Memory B cell (primary cell): ENCODE results near the gene TMEM187.

Experiments
- ATAC-seq: fragments of 150-1000 bp; cut with Tn5 transposase; 2 replicates; pipeline ENCODE4 v1.10.0; 2021; ENCODE audit warnings: low read depth, mild to moderate bottlenecking, moderate library complexity
- DNase-seq, 2 donors: peaks; one replicate each; pipeline ENCODE4 v3.0.0; 2022; ENCODE audit warnings: low spot score in 2 of 2
- H3K27ac Mint-ChIP-seq: one replicate; pipeline ENCODE4 v1.8.0; 2022; ENCODE audit warnings: mild to moderate bottlenecking, moderate library complexity, mixed read lengths
- H3K27me3 Mint-ChIP-seq: one replicate; pipeline ENCODE4 v1.8.0; 2022; ENCODE audit warnings: mixed read lengths
- H3K36me3 Mint-ChIP-seq: one replicate; pipeline ENCODE4 v1.8.0; 2022; ENCODE audit warnings: mild to moderate bottlenecking, mixed read lengths
- H3K4me1 Mint-ChIP-seq: one replicate; pipeline ENCODE4 v1.8.0; 2022; ENCODE audit warnings: mixed read lengths
- H3K4me3 Mint-ChIP-seq: one replicate; pipeline ENCODE4 v1.8.0; 2022; ENCODE audit warnings: mild to moderate bottlenecking, moderate library complexity, mixed read lengths
- H3K9me3 Mint-ChIP-seq: one replicate; pipeline ENCODE4 v1.8.0; 2022; ENCODE audit warnings: mixed read lengths

TMEM187 gene

DNA sequence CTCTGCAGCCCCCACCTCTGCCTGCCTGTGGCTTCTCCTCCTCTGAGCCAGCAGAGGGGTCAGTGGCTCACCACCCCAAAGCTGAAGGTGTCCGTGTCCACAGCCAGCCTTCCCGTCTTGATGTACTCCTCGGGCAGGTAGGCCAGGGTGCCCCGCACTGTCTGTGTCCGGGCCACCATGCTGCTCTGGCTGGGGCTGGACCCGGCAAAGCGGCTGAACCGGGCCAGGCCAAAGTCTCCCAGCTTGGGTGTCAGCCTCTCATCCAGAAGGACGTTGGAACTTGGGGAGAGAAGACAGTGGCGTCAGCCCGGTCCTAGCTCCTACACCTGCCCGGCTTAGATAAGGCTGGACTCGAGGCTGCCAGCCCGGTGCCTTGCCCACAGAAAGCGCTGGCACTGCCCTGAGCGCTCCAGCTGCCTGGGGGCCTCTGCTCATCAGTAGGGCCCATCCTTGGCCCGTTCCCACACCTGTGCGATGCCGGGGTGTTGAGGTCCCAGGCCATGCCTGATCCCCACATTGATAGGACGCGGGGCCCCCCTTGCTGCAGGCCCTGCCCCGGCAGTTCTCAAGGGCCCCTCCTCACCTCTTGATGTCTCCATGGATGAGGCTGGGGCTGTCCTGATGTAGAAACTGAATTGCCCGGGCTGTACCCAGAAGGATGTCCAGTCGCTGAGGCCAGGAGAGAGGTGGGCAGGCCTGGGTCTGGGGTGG lies 44.0 kb downstream of the TMEM187 start:
- Mint-ChIP-seq H3K4me3 (no peak overlapping the region), H3K4me1 (peaks cover 9% of the 10 kb centered on the region), H3K27ac (no peak overlapping the region), H3K9me3 (no peaks in the 10 kb centered on the region), H3K36me3 (peaks cover 3% of the 10 kb centered on the region), H3K27me3 (no peaks in the 10 kb centered on the region)
- ATAC-seq (no peak), DNase-seq (no peak)

DNA sequence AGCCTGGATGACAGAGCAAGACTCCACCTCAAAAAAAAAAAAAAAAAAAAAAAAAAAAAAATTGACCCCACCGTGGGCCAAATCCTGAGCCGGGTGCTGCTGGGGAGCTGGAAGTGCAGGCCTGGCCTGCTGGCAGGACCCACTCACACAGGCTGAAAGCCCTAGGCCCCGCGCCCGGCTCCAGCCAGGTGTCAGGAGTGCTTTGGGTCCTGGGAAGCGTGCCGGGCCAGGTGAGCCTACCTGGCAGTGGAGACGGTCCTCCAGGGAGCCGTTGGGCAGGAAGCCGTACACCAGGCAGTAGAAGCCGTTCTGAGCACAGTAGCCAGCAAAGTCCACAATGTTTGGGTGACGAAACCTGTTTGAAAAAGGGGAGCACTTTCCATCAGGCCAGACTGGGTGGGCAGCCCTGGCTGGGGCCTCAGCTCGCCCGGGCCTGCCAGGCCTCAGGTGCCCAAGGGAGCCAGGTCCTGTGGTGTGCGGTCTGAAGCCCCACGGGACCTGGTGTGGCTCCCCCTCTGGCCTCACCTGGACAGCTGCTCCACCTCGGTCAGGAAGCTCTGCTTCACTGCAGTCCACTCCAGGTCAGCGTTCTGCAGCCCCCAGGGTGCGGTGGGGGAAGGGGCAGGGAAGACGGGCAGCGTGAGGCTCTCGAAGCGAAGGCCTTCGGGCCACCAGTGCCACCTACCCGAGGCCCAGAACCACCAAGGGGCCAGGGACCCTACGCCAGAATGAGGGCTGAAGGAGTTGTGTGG lies 45.4 kb downstream of the TMEM187 start:
- peak overlapping the region; percentile 91 for H3K4me3 Mint-ChIP-seq
- H3K36me3 Mint-ChIP-seq: peaks cover 3% of the 10 kb centered on the region
- H3K27me3 Mint-ChIP-seq: no peaks in the 10 kb centered on the region
- H3K27ac Mint-ChIP-seq: peak overlapping the region; percentile 86
- DNase-seq (no peak), ATAC-seq (no peak)
- no peaks in the 10 kb centered on the region for H3K9me3 Mint-ChIP-seq
- peaks cover 9% of the 10 kb centered on the region for H3K4me1 Mint-ChIP-seq

DNA sequence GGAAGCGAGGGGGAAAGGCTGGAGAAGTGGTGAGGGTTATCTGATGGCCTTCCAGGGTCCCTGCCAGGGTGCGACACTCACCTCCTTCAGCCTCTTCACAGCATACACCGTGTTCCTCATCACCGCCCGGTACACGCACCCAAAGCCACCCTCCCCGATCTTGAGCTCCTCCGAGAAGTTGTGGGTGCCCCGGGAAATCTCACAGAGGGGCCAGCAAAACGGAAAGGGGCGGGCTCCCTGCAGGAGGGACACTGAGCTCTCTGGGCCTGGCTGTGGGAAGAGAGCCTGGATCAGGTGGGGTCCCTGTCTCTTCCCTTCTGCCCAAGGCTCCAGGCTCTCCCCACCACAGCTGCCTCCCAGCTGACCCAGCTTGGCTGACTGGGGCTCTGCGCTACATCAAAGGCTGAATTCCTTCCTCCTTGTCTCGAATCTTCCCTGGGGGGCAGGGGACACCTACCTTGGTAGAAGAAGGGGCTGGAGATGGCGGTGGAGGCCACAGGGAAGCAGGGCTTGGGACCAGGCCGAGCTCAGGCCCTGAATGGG lies 46.0 kb downstream of the TMEM187 start:
- ATAC-seq (no peak), DNase-seq (no peak)
- Mint-ChIP-seq H3K36me3 (peaks cover 3% of the 10 kb centered on the region), H3K4me1 (peaks cover 11% of the 10 kb centered on the region), H3K9me3 (no peaks in the 10 kb centered on the region), H3K4me3 (peak overlapping the region; percentile 91), H3K27ac (peak overlapping the region; percentile 86), H3K27me3 (no peaks in the 10 kb centered on the region)

DNA sequence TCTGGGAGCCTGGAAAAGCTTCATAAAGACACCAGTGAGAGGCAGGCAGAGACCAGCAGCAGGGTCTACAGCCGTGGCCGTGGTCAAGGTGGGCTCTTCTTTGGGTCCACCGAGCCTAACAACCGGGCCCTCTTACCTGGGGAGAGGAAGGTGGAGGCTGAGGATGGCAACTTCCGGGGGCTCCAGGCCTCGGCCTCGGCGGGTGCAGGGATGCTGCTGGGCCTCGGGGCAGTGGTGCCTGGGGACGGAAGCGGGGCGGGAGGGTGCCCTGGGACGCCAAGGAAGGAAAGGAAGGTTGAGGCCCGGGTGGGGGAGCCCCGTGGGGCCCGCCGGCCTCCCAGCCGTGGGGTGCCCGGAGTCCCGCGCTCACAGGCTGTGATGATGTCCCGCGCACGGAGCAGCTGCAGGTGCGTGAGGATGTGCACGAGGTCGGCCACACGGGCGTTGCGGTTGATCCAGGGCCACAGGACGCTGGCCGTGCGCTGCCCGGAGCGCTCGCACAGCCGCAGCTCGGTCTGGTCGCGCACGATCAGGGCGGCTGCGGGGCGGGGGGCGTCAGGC lies 46.6 kb downstream of the TMEM187 start:
- H3K4me3 Mint-ChIP-seq: peak overlapping the region; percentile 91
- peak overlapping the region; percentile 86 for H3K27ac Mint-ChIP-seq
- DNase-seq (no peak), ATAC-seq (peak; percentile 5)
- peaks cover 3% of the 10 kb centered on the region for H3K36me3 Mint-ChIP-seq
- H3K27me3 Mint-ChIP-seq: no peaks in the 10 kb centered on the region
- H3K4me1 Mint-ChIP-seq: peaks cover 11% of the 10 kb centered on the region
- no peaks in the 10 kb centered on the region for H3K9me3 Mint-ChIP-seq

DNA sequence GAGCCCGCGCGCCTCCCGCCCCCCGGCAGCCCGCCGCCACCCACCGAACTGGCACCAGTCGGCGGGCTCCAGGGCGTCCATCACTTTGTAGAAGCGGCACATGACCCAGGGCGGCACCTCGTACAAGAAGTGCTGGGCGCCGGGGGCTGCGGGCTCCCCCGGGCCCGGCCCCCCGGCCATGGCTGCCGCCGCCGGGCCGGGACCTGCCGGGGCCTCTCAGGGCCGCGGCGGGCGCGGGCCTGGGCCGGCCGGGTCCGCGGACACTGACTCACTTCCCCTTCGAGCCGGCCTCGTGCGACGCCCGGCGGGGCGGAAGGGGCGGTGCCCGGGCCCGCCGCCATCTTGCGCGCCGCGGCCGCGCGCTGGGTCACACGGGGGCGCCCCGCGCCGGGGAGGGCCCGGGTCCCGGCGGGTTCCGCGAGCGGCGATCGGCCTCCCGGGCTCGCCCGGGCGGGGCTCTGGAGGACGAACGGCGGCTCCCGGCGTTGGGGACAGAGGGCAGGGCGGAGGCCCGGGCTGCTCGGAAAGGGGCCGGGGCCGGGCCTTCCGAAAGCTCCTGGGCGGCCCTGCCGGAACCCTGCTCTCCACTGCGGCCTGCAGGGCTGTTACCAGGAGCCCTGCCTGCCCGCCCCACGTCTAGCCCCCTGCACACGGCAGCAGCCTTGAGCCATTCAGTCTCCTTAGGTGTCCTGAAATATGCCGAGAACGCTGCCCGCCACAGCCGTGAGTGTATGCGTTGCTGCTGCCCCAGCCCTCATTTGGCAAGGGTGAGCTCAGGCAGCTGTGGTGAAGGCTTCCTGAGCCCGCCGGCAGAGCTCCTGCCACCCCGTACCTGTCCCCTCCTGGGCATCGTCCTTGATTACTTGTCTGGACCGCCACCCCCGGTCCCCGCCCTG lies 47.3 kb downstream of the TMEM187 start, which contains the start of gene IRAK1:
Gene IRAK1, minus strand, starts transcription at position 270 of the 896 bp plus-strand sequence. Its CDS starts 90 bp downstream, at position 180.
- Mint-ChIP-seq H3K4me3 (peak within 1 kb of the TSS; percentile 91), H3K4me1 (peaks cover 11% of the 10 kb centered on the region), H3K9me3 (no peaks in the 10 kb centered on the region), H3K27ac (peak within 1 kb of the TSS; percentile 86), H3K36me3 (peaks cover 3% of the 10 kb centered on the region), H3K27me3 (no peaks in the 10 kb centered on the region)
- DNase-seq (peak; percentile 24 to 47), ATAC-seq (peak; percentile 83)

DNA sequence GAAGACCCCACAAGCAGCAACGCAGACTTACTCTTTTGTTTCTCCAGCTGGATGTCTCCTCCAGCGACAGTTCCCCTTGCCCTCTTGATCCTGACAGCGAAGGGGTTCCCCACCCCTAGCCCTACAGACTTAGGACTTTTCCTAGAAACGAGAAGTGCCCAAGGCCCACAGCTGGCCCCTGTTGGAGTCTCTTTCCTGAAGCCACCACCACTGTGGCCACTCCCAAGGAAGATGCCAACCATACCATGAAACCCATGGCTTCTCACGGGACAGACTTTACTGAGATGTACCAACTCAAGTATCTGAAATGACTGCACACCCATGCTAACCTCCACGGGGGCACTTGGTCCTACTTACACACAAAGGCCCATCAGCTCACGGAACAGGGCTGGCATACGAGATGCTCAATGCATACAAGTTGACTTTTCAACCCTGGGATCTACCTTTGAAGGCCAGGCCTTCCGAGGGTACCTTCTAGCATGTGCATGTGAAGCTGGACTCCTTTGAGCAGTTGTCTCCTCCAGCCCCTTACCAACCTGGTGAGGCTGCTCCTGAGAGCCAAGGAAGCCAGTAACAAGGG lies 48.1 kb downstream of the TMEM187 start:
- H3K36me3 Mint-ChIP-seq: no peaks in the 10 kb centered on the region

DNA sequence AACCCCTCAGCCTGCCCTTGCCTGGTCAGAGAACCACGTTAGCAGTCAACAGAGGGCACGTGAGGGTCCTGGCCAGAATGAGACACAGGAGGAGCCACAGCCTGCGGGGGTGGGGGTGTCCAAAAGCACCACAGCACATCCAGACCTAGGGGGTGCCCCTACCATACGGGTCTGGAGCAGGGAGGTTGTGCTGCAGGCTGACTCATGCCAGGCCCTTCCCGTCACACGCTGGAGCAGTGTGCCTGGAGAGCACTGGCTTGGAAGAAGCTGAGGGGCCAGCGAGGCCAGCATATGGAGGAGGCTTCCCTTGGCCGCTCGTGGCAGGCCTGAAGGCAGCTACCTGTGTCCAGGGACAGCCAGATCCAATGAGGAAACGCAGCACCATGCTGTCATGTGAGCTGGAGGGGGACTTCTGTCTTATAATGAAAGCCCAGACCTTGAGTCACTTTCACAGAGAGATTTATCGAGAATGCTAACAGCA lies 48.6 kb downstream of the TMEM187 start:
- Mint-ChIP-seq H3K4me1 (peaks cover 5% of the 10 kb centered on the region), H3K36me3 (no peaks in the 10 kb centered on the region), H3K27me3 (no peaks in the 10 kb centered on the region), H3K9me3 (no peaks in the 10 kb centered on the region), H3K4me3 (no peak overlapping the region), H3K27ac (no peak overlapping the region)
- no peak for ATAC-seq
- no peak for DNase-seq

More for the DNA sequence above, 48.1 kb downstream of the TMEM187 start:
- ATAC-seq: no peak
- Mint-ChIP-seq H3K27ac (peak overlapping the region; percentile 75), H3K9me3 (no peaks in the 10 kb centered on the region), H3K4me3 (peak overlapping the region; percentile 91), H3K4me1 (peaks cover 9% of the 10 kb centered on the region), H3K27me3 (no peaks in the 10 kb centered on the region)
- no peak for DNase-seq

DNA sequence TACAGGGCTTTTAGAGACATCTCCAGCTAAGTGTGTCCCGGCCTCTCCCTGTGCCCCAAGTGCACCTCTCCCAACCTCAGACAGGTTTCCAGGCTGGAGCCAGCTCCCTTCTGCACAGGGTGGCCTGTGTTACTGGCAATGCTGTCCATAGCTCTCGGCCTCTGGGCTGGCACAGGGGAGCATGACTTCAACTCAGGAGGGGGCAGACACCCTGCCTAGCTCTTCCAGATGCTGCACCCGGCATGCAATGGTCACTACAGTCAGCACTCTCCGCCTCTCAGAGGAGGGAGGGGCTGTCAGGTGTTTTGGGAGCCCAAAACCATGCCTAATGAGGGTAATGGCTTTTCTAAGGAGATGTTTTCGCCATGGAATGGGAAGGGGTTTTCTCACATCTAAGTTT lies 49.6 kb downstream of the TMEM187 start:
- H3K27ac Mint-ChIP-seq: no peak overlapping the region

DNA sequence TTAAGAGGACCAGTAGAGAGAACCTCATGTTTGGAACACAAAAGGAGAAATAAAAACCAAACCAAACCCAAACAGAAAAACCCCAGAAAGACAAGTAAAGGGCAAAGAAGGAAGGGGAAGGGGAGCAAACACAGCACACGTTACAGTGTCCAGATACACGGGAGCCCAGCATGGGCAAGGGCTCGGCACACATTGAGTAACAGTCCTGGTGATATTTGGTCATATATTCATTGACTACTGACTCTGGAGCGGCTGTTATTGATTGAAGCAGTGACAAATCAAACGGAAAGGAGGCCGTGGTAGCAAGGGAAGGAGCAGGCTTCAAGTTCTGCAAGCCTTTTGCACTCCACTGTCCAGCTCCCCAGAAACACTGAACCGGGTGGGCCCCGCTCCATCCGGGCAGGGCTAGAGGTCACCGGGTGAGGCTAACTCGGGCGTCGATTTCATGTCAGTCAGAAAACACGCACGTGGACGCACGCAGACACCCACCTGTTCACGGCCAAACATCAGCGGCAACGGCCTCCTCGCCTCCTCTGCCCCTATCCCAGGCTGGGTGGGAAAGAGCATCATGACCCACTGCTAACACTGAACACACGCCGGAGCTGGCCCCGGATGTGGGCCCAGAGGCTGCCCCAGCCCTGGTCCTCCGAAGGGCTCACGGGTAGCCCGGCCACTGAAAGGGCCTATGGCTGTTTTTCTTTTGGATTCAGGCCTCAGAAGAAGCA lies 50.9 kb downstream of the TMEM187 start:
- no peak overlapping the region for H3K27ac Mint-ChIP-seq
- H3K4me1 Mint-ChIP-seq: peaks cover 5% of the 10 kb centered on the region
- no peaks in the 10 kb centered on the region for H3K27me3 Mint-ChIP-seq
- ATAC-seq (no peak), DNase-seq (no peak)
- peaks cover 3% of the 10 kb centered on the region for H3K36me3 Mint-ChIP-seq
- no peak overlapping the region for H3K4me3 Mint-ChIP-seq
- H3K9me3 Mint-ChIP-seq: no peaks in the 10 kb centered on the region

More for the DNA sequence above, 49.6 kb downstream of the TMEM187 start:
- Mint-ChIP-seq H3K36me3 (no peaks in the 10 kb centered on the region), H3K9me3 (no peaks in the 10 kb centered on the region), H3K4me3 (no peak overlapping the region), H3K27me3 (no peaks in the 10 kb centered on the region), H3K4me1 (peaks cover 5% of the 10 kb centered on the region)
- ATAC-seq: no peak
- no peak for DNase-seq

DNA sequence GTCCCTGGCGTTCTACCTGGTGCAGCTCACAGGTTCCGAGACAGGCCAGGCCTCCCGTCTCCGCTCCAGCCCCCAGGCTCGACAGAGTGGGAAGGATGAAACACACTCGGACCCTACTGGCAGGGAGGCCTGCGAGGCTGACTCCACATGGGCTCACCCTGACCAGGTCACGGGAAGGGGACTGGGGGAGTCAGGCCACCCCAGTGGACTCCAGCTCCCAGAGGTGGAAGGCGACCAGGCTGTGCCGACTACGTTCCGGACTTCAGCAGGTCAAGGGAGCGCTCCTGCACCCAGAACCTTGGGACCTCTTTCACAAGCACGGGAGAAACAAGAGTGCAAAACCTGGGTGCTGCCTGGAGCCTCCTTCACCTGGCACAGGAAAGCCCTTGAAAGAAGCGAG lies 51.7 kb downstream of the TMEM187 start:
- ATAC-seq: no peak
- no peaks in the 10 kb centered on the region for H3K9me3 Mint-ChIP-seq
- H3K27ac Mint-ChIP-seq: no peak overlapping the region
- H3K4me1 Mint-ChIP-seq: peaks cover 5% of the 10 kb centered on the region
- no peaks in the 10 kb centered on the region for H3K27me3 Mint-ChIP-seq
- no peak for DNase-seq
- peaks cover 7% of the 10 kb centered on the region for H3K36me3 Mint-ChIP-seq
- H3K4me3 Mint-ChIP-seq: no peak overlapping the region

DNA sequence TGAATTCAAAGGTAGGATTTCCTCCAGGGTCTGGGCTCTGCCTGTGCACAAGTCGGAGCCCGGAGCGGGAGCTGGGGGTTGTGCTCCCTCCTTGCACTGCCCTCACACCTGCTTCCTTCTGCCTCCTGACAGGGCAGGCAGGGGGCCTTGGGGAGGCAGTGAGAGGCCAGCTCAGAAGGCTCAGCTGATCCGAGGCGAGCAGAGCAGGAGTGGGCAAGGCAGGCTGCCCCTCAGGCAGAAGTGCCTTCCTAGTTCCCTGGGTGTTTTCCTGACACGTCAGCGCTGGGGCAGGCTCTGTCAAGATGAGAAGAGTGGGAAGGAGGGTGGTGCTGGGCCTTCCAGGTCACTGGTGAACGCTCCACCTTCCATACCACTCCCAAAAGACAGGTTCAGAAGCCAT lies 52.7 kb downstream of the TMEM187 start:
- H3K36me3 Mint-ChIP-seq: peaks cover 7% of the 10 kb centered on the region
- H3K4me3 Mint-ChIP-seq: no peak overlapping the region
- H3K4me1 Mint-ChIP-seq: peaks cover 5% of the 10 kb centered on the region
- H3K27ac Mint-ChIP-seq: no peak overlapping the region
- no peaks in the 10 kb centered on the region for H3K27me3 Mint-ChIP-seq
- no peak for DNase-seq
- no peak for ATAC-seq
- H3K9me3 Mint-ChIP-seq: no peaks in the 10 kb centered on the region

DNA sequence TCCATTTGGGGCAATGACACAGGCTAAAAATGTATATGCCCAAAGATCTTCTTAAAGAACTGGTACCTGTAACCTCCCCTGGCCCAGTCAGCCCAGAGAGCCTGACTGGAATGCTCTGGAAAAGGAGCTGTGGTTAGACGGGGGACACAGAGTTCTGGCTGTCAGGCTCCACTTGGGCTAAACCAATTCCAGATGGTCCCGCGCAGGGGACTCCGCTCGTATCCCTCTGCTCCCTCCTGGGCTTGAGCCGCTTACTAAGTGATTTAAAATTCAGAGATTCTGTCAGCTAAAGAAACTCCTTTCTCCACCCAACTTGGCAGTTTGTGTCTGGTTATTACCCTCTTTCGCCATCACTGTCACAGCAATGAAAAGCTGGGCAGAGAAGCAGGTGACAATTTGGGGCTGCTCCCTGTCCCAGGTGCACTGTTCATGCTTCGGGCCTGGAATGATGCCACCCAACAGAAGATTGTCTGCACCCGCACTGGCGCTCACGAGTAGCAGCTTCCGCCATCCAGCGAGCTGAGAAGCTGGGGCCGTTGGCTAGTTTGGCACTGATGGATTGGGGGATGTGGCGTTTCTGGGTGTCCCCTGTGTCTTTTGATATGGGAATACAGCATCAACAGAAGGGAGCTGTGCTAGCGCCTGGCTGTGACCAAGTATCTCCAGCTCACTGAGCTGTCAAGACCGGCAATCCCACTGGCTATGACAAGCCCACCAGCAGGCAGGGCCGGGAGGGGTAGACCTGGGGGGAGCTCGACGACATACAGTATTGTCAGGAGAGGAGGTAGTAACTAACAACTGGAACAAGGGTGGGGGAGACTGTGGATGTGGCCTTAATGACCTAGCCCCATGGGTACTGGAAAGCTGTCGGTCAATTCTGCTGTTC lies 53.8 kb downstream of the TMEM187 start:
- DNase-seq (no peak), ATAC-seq (no peak)
- H3K9me3 Mint-ChIP-seq: no peaks in the 10 kb centered on the region
- peaks cover 2% of the 10 kb centered on the region for H3K4me1 Mint-ChIP-seq
- H3K36me3 Mint-ChIP-seq: peaks cover 7% of the 10 kb centered on the region
- no peak overlapping the region for H3K4me3 Mint-ChIP-seq
- H3K27me3 Mint-ChIP-seq: no peaks in the 10 kb centered on the region
- H3K27ac Mint-ChIP-seq: no peak overlapping the region
